NCI-H1092 (cell line): ENCODE measurements around the gene TNS3.

Experiments used
- DNase-seq: peaks from one replicate; lab custom pipeline; 2025; lab: John Stamatoyannopoulos, UW

TNS3 gene

DNA sequence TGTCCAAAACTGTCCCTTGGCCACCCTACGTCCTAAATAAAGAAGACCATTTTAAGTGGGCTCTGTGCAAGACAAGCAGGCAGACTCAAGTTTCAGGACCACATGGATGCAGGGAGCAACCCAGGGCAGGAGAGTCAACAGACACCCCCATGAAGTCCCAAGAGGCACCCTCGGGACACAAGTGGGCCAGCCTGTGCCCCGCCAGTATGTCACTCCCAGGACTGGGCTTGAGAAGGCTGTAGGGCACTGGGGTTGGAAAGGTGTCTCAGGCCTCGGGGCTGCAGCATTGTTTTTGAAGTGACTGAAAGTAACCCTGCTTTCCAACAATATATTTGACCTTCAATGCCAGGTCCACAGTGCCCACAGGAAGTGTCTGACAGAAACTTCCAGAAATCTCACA, 157.4 kb downstream of the TNS3 start:
- no peak for DNase-seq

DNA sequence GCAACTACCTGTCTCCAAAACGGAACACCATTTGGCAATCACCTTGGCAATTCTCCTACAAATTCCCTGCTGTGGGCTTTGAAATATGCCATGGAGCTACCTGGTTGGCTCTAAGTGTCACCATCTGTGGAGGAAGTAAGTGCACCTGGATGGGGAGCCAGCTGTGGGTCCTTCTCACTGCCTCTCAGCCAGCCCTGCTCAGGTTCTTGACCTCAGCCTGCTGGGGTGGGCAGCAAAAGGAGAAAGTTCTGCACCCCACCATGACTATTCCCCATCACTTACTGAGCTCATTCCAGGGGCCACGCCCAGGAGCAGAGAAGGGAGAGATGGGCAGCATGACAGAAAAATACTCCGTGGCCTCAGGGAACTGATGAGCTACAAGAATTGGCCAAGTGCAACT, 158.7 kb downstream of the TNS3 start:
- DNase-seq: no peak

DNA sequence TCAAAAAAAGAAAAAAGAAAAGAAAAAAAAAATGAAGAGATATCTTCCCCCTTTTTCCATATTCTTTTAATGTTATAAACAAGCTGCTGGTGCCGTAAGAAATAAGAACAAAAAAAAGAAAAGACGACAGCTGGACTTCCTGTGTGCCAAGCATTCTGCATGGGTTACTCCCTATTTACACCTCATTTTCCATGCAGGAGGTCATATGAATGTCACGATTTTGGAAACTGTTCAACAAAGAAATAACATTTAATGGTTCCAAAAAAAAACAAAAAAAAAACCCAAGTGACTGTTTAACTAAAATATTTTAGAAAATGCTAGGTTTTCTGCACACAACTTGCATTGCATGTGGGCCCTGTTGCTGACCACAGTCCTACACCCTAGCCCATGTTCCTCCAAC, 159.3 kb downstream of the TNS3 start:
- no peak for DNase-seq

DNA sequence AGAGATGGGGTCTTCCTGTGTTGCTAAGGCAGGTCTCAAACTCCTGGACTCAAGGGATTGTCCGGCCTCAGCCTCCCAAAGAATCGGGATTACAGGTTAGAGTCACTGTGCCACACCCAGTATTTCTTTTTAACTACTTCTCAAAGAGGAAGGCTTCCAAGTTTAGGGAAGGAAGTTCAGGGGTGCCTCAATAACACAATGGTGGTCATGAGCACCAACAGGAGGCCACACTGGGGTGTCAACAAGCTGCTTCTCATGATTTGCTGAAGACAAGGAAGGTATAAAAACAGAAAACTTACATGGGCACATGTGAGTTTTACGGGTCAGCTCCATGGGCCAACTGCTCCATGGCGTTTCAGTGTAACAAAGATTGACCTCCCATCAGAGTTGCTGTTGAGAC, 160.5 kb downstream of the TNS3 start:
- no peak for DNase-seq

DNA sequence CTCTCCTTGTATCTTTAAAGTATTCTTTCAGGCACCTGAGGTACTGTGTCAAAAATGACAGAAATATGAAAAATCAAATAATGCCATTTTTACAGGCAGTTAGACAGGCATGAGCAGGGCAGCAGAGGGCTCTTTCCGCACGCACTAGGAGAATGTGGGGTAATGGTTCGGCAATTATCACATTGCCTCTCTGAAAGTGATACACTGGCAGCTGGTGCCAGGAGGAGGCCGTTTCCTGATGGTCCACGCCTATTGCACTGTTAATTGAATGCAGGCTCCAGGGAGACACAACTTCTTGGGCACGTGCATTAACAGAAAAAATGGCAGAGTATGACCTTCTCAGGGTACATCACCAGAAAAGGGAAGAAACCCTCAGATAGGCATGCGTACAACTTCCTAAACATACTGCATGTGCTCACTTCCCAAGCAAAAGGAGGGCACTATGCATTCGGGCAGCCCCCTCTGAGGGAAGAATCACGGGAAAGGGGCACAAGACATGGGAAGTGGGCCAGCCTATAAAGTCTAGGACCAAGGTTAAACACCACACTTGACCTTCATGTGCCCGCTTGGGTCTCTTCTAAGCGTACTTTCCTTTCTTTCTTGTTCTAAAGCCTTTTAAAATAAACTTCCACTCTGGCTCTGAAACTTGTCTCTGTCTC, 161.7 kb downstream of the TNS3 start:
- no peak for DNase-seq

DNA sequence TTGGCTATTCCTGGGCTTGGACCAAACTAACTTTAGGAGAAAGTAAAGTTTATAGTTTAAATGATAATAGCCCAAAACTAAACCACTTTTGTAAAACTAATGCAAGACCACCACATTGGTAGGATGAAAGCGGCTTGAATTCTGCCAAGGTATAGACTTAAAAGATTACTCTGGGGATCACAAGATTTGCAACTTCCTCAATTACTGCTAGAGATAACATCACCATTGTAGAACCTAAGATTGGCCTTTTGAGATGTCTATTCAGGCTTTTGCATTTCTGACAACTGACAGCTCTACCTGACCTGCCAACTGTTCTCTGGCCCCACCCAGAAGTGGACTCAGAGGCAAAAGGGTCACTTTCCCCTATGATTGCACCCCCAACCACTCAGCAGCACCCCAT, 162.4 kb downstream of the TNS3 start:
- no peak for DNase-seq

DNA sequence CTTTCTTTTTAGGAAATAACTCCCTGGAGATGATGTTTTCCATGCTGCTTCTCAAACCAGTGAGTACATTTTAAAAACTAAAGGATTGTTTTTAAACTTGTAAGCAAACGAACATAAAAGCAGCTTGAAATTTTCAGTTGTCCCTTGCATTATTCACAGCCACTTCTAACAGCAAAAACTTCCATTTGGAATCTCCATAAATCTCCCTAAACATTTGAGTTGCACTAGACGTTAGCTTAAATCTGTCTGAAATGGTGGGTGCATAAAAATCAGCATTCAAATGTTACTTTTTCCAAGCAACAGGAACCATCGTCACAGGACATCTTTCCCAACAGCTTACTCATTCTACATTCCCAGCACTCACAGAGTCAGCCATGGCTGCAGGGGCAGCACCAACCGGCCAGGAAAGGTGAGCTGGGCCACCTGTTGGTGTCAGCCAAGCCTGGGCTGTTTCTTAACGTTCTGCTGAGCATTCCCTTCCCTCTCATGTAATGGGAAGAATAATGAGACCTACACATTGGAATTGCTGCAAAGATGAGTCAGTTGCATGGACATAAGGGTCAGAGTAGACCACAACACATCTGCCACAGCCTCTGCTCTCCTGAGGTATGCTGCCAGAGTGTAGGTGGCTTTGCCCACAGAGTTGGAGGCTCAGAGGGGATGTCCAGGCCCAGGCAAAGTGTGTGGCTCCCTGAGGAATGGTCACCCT, 163.2 kb downstream of the TNS3 start:
- DNase-seq: no peak

DNA sequence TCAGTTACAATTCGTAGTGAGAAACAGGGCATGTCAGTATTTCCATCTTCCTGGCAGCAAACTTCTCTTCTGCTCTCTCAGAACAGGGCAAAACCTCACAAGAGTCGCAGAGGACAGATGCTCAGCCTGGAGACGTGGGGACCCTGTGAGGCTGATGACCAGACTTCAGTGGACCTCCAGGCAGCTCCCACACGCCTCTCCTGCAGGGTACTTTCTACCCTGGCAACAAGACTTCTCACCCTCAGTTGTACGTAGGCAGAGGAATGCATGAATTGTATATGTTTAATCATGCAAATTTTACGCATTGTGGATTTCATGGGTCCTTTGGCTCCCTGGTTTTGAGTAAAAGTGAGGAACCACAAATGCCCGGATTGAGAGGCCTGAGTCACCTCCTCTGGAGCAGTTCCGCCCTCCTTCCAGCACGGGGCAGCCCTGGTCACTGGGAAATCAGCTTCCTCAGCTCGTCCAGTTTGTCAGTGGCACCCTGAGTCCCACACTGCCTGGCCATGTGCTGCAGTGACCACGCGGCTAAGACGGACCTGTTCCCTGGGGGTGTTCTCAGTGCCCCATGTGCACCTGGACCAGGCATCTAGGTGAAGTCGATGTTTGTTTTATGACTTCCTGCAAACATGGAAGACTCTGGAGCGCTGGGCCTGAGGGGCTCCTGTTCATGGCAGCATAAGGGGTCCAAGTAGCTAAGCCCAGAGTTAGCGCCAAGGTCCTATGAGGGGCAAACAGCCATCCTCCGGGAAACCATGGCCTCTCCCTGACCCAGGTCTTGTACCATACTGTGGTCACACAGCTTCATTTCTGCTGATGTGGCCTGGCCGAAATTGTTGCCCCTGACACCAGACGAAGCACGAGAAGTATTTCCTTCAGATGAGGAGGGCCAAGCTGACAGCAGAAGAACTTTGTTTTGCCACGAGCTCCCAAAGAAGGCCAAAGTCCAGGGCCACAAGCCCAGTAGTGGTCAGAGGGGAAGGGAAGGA, 165.1 kb downstream of the TNS3 start:
- DNase-seq: no peak

DNA sequence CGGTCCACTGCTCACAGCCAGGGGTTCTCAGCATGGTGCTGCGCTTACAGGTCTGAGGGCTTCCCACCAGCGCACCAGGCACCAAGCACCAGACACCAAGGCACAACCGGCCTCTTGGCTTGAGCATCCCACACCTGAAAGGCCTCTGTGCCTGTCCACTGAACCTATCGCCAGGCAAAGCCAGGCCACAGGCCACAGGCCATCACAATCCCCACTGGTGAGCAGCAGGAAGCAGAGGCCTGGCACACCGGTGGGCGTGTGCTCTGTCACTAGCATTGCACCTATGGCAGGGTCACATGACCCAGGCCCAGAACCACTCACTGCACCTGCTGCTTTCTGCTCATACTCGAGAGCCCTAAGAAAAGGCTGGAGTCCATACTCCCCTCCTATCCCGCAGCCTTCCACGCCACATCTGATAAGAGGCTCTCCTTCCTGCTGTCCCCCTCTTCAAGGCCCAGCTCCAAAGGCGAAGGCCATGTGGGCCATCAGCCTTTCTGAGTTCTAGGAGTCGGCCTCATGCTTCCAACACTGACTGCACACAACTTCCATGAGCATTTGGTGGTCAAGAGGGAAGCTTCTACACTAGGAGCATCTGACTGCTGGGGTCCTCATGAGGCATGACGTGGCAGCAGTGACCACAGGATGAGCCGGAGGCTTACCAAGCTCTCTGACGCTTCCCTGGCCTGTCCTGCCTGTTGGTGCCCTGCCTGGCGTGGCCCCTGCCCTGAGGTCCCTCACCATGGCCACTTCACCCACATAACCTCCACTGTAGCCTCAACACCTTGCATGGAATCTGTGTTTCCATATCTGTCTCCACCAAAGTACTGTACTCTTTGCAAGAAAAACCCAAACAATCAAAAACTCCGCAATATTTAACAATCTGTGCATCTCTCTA, 166.3 kb downstream of the TNS3 start:
- DNase-seq: no peak

DNA sequence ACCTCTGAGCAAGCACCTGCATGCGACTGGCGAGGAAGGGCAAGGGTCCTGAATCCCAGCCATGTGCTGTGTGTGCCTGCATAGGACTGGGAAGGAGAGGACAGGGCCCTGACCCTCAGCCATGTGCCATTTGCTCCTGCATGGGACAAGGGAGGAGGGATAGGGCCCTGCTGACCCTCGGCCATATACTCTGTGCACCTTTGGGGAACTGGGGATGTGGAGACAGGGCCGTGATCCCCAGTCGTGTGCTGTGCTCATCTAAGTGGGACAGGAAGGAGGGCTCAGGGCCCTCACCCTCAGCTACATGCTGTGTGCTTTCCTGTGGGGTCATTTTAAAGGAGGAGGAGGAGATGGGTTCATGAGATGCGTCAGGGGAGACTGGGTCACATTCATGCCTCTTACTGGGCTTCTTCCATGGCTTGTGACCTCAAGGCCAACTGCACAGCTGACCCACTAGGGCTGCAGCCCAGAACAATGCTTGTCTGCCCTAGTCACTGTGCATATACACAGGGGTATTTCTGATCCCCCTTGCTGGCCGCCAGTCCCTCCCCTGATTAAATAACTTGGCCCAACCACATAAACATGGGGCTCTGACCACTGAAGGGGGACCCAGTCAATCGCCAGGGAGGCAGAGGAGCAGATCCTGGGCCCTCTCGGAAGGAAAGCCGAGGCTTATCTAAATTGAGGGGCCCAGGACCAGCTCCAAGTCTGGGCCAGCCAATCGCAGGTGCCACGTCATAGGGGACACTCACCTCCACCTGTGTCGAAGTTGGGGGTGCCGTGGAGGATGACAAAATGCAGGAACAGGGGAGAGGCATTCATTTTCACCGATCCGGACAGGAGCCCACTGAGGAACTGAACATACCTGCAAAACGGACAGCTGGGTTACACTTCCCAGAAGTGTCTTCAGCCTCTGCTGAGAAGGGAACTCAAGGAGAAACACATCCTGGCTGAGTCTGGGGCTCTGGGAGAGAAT, 167.3 kb downstream of the TNS3 start:
- DNase-seq: no peak

DNA sequence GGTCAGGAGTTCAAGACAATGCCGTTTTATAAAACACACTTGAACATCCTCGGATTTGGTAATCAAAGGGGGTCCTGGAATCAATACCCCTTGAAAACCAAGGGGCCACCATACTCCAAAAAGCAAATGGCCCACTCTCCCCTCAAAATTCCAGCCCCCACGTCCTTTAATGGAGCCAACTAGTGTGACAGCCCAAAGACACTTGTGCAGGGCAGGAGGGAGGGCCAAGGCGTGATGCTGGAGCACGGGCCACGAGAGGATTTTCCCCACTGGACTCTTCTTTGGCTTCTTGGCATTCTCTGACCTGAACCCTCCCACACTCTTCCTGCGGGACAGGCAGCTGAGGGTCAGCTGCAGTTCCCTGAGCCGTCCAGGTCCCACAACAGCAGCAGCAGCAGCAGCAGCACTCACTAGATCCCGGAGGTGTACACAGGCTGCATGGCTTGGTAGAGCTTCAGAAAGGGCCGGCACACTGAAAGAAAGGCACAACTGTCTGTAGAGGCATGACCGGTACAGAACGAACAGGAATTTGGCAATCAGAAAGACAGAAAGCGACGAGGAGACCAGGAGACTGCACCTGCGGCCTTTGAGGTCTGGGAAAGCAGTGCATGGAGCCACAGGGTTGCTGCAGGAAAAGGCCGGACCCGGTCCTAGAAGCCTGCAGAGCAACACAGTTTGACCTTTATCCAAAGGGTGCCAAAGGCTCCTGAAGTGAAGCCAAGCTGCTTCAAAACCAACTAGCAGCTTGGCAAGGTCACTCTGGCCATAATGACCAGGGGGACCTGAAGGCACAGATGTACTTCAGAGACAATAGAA, 168.2 kb downstream of the TNS3 start:
- no peak for DNase-seq

DNA sequence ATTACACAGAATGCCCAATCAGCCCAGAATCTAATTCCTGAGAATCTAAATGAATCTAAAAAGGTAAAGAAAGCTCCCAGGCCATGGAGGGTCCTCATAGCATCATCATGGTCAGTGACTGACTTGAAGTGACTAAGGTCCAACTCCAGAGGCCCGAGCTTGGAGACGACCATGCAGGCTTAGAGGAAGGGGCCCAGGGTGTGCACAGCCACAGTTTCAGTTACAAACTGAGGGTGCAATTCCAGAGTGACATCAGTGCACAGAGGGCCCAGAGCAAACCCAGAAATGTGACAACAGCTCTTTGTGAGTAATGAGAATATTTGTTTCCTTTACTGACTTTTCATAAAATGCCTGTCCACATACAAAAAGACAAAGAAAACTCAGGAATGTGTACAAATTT, 170.0 kb downstream of the TNS3 start:
- no peak for DNase-seq

DNA sequence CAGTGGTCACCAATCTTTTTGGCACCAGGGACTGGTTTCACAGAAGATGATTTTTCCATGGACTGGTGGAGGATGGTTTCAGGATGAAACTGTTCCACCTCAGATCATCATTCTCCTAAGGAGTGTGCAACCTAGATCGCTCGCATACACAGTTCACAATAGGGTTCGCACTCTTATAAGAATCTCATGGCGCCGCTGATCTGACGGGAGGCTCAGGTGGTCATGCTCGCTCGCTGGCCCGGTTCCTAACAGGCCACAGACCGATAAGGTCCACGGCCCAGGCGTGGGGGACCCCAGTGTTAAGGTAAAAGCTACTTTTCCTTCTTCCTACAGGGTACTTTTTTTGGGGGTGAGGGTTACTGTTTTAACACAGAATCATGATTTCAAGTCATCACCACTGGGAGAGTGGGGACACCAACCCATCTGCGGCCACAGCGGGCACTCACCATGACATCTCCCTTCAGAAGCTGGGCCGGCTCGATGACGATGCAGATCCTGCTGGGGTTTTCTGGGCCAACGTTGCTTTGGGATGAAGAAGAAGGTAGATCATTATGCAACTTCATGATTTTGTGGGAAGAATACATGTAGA, 170.5 kb downstream of the TNS3 start:
- DNase-seq: no peak

DNA sequence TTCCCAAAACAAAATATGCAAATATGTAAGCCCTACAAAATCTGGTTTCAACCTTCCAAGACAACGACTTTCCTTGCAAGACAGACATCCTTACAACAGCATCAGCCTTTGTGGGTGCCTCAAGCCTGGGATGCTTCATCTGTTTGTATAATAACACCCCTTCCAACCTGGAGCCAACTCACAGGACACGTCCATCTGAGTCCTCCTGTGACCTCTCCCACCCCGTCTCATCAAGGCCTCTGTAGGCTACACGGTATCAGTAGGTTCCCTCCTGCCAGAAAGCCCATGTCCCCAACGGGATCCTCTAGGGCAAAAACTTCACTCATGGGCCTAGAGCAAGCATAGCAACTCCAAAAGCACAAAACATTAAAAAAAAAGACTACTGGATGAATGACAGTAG, 173.2 kb downstream of the TNS3 start:
- no peak for DNase-seq

DNA sequence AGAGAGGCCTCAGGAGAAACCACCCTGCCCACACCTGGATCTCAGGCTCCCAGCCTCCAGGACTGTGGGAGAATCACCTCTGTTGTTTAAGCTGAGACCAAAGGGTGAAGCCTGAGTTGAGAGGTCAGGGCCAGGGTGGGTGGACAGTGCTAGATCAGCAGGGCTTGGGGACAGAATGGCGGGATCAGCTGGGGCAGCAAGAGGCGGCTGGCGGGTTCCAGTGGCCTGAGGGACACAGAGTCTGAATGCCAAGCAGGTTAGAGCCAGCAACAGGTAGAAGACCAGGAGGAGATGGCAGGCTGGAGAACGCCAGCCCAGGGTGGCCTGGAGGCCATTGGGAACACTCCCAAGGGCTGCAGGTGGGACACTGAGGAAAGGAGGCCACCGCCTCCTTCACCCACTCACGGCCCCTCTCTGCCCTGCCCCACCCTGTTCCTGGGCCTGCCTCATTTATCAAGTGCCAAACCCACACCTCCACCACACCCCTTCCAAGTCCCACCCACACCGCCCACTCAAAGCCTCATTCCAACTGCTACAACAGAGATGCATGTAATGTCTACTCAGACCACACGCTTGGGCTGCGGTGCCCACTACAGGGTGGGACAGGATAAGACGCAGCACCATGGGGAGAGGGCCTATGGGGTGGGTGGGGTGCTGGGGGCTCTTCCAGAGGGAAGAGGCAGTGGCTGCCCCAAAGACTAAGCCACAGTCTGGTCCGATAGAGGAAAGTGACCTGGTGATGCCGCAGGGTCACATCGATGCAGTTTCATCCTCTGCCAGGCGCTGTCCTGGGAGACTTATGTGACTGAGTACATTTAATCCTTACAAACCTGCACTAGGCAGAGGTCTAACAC, 173.9 kb downstream of the TNS3 start:
- no peak for DNase-seq

DNA sequence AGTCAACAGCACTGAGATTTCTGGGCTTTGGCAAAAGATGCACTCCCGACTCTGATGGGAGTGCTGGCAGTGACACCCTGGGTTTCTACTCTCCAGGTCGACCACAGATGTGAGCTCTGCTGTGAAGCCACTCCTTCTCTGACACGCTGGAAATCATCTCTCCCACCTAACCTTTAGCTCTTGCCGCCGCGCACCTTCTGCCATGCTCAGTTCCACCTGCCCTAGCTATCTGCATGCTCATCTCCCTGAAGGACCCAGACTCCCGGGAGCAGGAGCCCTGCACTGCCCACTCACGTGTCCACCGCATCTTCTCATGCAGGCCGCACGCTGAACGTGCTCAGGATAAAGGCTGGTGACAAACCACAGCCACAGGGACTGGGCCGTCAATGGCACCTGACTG, 174.8 kb downstream of the TNS3 start:
- DNase-seq: no peak

DNA sequence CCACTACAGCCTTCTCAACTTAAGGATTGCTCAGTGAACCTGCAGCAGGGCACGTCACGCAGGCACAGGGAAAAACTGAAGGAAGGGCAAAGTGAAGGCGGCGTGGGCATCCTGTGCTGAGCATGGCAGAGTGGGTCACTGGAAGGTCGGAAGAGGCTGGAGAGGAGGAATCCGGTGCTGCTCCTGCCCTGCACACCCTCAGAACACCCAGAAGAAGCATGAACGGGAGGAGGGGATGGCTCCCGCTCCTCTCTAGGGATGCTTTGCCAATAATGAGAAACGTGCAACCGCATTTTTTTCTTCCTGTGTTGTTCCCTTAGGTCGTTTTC, 175.1 kb downstream of the TNS3 start:
- DNase-seq: no peak
